ENCODE data around the gene RARA.

DNA sequence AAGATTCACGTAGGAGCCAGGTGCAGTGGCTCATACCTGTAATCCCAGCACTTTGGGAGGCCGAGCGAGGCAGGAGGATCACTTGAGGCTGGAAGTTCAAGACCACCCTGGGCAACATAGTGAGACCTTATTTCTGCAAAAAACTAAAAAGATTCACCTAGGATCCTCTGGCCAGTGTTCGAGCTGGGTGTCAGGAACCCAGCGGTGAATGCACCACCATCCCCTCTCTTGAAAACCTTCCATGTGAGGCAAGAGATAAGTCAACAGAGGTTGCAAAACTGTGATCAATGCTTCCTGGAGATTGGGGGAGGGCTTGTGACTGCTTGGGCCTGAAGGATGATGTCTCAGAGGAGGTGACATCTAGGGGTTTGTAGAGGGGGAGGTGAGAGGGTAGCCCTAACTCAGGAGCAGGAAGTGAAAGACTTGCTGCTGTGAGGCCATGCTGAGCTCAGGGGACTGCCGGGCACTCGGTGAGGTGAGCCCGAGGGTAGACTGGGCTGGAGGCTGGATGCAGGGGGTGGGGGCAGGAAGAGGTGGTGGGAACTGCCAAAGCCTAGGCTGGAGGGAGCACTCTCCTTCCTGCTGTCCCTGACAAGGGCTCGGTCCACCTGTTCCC lies 43.9 kb downstream of the RARA start:
- TF ChIP-seq, protein P1, sequence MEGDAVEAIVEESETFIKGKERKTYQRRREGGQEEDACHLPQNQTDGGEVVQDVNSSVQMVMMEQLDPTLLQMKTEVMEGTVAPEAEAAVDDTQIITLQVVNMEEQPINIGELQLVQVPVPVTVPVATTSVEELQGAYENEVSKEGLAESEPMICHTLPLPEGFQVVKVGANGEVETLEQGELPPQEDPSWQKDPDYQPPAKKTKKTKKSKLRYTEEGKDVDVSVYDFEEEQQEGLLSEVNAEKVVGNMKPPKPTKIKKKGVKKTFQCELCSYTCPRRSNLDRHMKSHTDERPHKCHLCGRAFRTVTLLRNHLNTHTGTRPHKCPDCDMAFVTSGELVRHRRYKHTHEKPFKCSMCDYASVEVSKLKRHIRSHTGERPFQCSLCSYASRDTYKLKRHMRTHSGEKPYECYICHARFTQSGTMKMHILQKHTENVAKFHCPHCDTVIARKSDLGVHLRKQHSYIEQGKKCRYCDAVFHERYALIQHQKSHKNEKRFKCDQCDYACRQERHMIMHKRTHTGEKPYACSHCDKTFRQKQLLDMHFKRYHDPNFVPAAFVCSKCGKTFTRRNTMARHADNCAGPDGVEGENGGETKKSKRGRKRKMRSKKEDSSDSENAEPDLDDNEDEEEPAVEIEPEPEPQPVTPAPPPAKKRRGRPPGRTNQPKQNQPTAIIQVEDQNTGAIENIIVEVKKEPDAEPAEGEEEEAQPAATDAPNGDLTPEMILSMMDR (IDR thresholded peaks at IDR 0.05; ENCODE audit: insufficient read depth, low read depth, low read length): no peak
- no peak for TF ChIP-seq EZH2 (IDR thresholded peaks at IDR 0.05; ENCODE audit: insufficient read depth, low read length)
